GM08714 (cell line): ENCODE measurements around the gene DUSP18.

Experiments
- H3K4me3 ChIP-seq: fragments of 200-500 bp; sonication (Bioruptor generic); 2 replicates; pipeline ENCODE4 v1.5.1; 2014; ENCODE audit warnings: mild to moderate bottlenecking, low read length, inconsistent platforms
- ZNF274 ChIP-seq: IDR thresholded peaks from 2 replicates; pipeline ENCODE4 v1.6.1; 2012; ENCODE audit warnings: mild to moderate bottlenecking, low read depth, low read length

DUSP18 gene

GRCh38 chr22:30662040-30662439 is 5.6 kb downstream of the DUSP18 start:
- TF ChIP-seq ZNF274 = no peak
- H3K4me3 ChIP-seq = no peak overlapping the region

DNA sequence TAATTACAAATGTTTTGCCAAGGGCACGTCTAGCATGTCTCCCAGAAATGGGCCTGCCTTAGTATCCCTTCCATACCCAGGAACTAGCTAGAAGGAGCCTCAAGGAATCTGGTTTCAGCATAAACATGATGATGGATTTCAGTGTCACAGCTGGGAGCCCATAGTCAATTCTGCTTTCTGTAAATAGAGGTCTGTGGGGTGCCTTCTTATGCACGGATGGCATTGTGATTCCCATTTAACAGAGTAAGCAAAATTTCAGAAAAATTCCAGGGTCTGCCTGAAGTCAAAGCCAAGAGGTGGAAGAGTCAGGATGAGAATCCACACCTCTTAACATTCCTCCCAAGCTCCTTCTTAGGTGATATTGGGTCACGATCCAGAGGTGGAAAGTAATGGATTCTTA is 12.1 kb downstream of the DUSP18 start:
- TF ChIP-seq ZNF274 = no peak

GRCh38 chr22:30654361-30654760 is 13.3 kb downstream of the DUSP18 start:
- TF ChIP-seq ZNF274 = no peak
- no peak overlapping the region for H3K4me3 ChIP-seq

More for the DNA sequence above, 12.1 kb downstream of the DUSP18 start:
- no peak overlapping the region for H3K4me3 ChIP-seq

- no peak overlapping the region for H3K4me3 ChIP-seq
- no peak for TF ChIP-seq ZNF274
Observed at GRCh38 chr22:30652852-30653251, 14.8 kb downstream of the DUSP18 start.

DNA sequence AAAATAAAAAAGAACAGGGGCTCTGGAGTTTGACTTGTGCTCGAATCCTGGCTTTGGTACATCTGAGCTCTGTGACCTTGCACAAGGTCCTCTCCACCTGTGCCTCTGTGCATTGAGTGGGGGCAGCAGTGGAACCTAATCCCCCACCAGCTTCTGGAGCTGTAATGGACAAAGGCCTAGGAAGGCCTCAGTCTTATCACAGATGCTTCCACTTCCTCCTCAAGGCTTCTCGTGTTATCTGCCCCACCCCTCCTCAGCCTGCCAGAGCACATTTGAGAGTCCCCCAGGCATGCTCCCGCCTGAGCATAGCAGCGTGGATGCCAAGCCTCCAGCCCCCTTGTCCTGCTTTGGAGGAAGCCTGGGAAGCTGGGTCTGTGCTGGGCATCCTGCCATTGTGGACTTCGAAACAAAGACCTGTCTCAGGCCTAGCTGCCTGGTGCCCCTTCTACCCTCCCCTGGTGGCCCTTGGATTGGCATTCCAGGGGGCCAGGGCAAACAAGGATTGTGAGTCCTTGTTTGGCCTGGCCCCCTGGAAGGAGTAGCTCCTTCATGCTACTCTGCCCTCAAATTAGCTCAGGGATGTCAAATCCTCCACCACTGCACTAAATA is 17.1 kb downstream of the DUSP18 start:
- no peak for TF ChIP-seq ZNF274
- no peak overlapping the region for H3K4me3 ChIP-seq

- H3K4me3 ChIP-seq = no peak overlapping the region
- TF ChIP-seq ZNF274 = no peak
Observed at GRCh38 chr22:30649430-30650007, 18.2 kb downstream of the DUSP18 start.

GRCh38 chr22:30648825-30649224 is 18.9 kb downstream of the DUSP18 start:
- no peak for TF ChIP-seq ZNF274
- H3K4me3 ChIP-seq = no peak overlapping the region

GRCh38 chr22:30647536-30647935 is 20.1 kb downstream of the DUSP18 start:
- H3K4me3 ChIP-seq = no peak overlapping the region
- TF ChIP-seq ZNF274 = no peak

DNA sequence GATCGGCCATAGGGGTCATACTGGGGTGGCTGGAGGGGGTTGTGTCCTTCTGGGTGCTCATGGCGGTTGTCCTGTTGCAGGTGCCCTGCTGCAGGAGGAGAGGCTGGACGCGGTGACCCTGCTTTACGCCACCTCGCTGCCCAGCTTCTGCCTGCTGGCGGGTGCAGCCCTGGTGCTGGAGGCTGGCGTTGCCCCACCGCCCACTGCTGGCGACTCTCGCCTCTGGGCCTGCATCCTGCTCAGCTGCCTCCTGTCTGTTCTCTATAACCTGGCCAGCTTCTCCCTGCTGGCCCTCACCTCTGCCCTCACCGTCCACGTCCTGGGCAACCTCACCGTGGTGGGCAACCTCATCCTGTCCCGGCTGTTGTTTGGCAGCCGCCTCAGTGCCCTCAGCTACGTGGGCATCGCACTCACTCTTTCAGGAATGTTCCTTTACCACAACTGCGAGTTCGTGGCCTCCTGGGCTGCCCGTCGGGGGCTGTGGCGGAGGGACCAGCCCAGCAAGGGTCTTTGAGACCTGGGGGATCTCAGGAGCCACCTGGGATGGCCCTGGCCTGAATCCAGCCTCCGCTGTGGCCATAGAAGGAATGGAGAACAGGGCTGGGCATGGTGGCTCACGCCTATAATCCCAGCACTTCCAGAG is 21.0 kb downstream of the DUSP18 start:
- H3K4me3 ChIP-seq = no peak overlapping the region
- TF ChIP-seq ZNF274 = no peak

GRCh38 chr22:30643055-30643875 is 24.4 kb downstream of the DUSP18 start:
- TF ChIP-seq ZNF274 = no peak
- no peak overlapping the region for H3K4me3 ChIP-seq

DNA sequence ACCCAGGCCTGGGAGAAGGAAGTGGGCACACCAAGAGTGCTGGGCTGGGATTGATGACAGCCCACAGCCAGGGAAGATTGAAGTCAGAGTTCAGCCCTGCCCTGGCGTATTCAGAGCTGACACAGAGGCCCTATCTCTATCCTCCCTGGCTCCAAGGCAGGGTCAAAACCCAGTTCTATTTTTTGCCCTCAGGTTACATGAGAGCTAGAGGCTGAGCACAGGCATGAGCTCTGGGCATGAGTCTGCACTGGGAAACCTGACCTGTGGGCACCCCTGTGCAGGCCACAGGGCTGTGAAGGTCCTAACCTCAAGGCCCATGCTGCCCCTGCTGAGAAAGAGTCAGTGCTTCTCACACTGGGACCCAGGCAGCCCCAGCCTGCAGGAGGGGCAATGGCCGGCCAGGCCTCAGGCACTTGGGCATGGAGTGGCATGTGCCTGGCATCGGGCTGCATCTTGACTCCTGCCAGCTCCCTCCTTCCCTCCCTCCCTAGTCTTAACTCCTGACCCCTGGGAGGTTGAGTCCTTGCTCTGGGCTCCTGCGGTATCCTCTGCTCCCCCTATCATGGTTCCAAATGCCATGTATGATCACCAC is 26.7 kb downstream of the DUSP18 start:
- H3K4me3 ChIP-seq = no peak overlapping the region
- no peak for TF ChIP-seq ZNF274

DNA sequence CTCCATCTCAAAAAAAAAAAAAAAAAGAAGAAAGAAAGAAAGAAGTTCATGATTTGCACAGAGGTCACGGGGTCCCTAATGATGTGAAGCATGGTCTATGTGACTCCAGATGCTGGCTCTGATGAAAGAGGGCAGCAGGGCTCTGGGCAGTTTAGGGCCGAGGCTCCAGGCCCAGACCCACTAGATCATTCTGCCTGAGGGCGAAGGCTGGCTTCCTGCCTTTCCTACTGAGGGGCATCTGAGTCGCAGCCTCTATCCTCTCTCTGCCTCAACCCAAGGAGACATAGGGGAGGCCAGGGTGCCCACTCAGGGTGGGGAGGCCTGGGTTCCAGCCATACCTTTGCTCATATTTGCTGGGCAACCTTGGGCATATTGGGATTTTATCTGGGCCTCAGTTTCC is 27.3 kb downstream of the DUSP18 start:
- H3K4me3 ChIP-seq = no peak overlapping the region
- no peak for TF ChIP-seq ZNF274

- peak overlapping the region; percentile 6; the same call in 1 of the 2 replicates for H3K4me3 ChIP-seq
- no peak for TF ChIP-seq ZNF274
Observed at GRCh38 chr22:30637701-30638114, 30.0 kb downstream of the DUSP18 start.
